Loucy (cell line): ENCODE results near the gene EPB41.

Experiments
- H2AFZ ChIP-seq: fragments of 200-600 bp; sonication (generic); 2 replicates; pipeline ENCODE4 v1.6.0; 2016; ENCODE audit warnings: antibody characterized with exemption, mild to moderate bottlenecking, low read length, moderate library complexity
- H3F3A ChIP-seq: fragments of 200-600 bp; 2 replicates; pipeline ENCODE4 v1.6.0; 2016; ENCODE audit warnings: antibody characterized with exemption, low read depth, mild to moderate bottlenecking
- H3K27me3 ChIP-seq: fragments of 200-600 bp; sonication (generic); 2 replicates; pipeline ENCODE4 v1.6.1; 2014; ENCODE audit warnings: low read length, mild to moderate bottlenecking; ENCODE audit not compliant: insufficient read depth, poor library complexity, severe bottlenecking
- H3K36me3 ChIP-seq: fragments of 200-600 bp; sonication (generic); 2 replicates; pipeline ENCODE4 v1.6.1; 2016; ENCODE audit warnings: low read length; ENCODE audit not compliant: insufficient read depth
- H3K4me1 ChIP-seq: fragments of 200-600 bp; sonication (generic); 2 replicates; pipeline ENCODE4 v1.5.1; 2014; ENCODE audit warnings: low read length, mild to moderate bottlenecking; ENCODE audit not compliant: insufficient read depth, poor library complexity, severe bottlenecking
- H3K4me2 ChIP-seq: fragments of 200-600 bp; sonication (generic); 2 replicates; pipeline ENCODE4 v1.6.0; 2014; ENCODE audit warnings: antibody characterized with exemption, low read length, low read depth, mild to moderate bottlenecking; ENCODE audit not compliant: poor library complexity, severe bottlenecking
- H3K4me3 ChIP-seq: fragments of 200-600 bp; sonication (generic); 2 replicates; pipeline ENCODE4 v1.5.1; 2014; ENCODE audit warnings: low read length, mild to moderate bottlenecking, mixed read lengths; ENCODE audit not compliant: poor library complexity, severe bottlenecking
- H3K79me2 ChIP-seq: fragments of 200-600 bp; sonication (generic); 2 replicates; pipeline ENCODE4 v1.6.1; 2014; ENCODE audit warnings: low read length; ENCODE audit not compliant: insufficient read depth
- H3K9ac ChIP-seq: fragments of 200-600 bp; sonication (generic); 2 replicates; pipeline ENCODE4 v1.6.0; 2014; ENCODE audit warnings: mild to moderate bottlenecking, low read depth, low read length, moderate library complexity; ENCODE audit not compliant: poor library complexity, severe bottlenecking
- H3K9me2 ChIP-seq: fragments of 200-600 bp; sonication (generic); replicated peaks from 2 replicates; pipeline ENCODE4 v1.6.1; 2016; ENCODE audit warnings: low read depth, low read length, mixed read lengths
- H3K9me3 ChIP-seq: fragments of 200-600 bp; sonication (generic); 2 replicates; pipeline ENCODE4 v1.6.1; 2014; ENCODE audit warnings: mild to moderate bottlenecking, antibody characterized with exemption, low read length, low read depth; ENCODE audit not compliant: insufficient read depth
- H4K20me1 ChIP-seq: fragments of 200-600 bp; sonication (generic); 2 replicates; pipeline ENCODE4 v1.6.0; 2014; ENCODE audit warnings: antibody characterized with exemption, low read length, mild to moderate bottlenecking; ENCODE audit not compliant: insufficient read depth, poor library complexity, severe bottlenecking
- EZH2phosphoT487 ChIP-seq: fragments of 200-600 bp; IDR thresholded peaks from 2 replicates; pipeline ENCODE4 v1.6.1; 2018; ENCODE audit warnings: antibody characterized with exemption, mild to moderate bottlenecking, moderate library complexity, borderline replicate concordance
- TF ChIP-seq, protein P1 (sequence below): fragments of 200-600 bp; sonication (generic); conservative IDR thresholded peaks from 2 replicates; pipeline ENCODE4 v1.5.1; 2014; ENCODE audit warnings: mild to moderate bottlenecking, antibody characterized with exemption, low read length

Gene EPB41

DNA sequence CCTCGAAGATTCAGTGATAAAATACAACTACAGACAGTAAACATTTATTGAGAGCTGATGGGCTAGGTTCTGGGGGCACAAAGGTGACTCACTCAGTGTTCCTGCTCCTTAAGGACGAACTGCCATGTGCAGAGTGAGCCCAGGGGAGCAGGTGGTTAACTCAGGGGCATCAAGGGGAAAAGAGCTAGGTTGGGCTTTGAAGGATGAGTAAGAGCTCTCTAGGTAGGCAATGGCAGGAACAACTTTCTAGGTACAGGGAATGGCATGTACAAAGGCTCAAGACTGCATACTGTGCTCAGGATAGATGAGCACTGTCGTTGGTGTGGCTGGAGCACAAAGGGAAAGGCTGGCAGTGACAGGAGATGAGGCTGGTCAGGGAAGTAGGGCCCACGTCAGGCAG, 16.6 kb upstream of the EPB41 start:
- Histone ChIP-seq H4K20me1 (no peaks in the 10 kb centered on the region), H3F3A (no peaks in the 10 kb centered on the region), H3K27me3 (no peaks in the 10 kb centered on the region), H3K4me3 (no peak overlapping the region), H2AFZ (no peak overlapping the region), H3K9me2 (no peaks in the 10 kb centered on the region), H3K79me2 (peaks cover 3% of the 10 kb centered on the region; the same call in 1 of the 2 replicates), H3K4me1 (peaks cover 19% of the 10 kb centered on the region), H3K9ac (no peak overlapping the region), H3K4me2 (peak overlapping the region; percentile 34), H3K9me3 (no peaks in the 10 kb centered on the region), H3K36me3 (no peaks in the 10 kb centered on the region)
- TF ChIP-seq, protein P1, sequence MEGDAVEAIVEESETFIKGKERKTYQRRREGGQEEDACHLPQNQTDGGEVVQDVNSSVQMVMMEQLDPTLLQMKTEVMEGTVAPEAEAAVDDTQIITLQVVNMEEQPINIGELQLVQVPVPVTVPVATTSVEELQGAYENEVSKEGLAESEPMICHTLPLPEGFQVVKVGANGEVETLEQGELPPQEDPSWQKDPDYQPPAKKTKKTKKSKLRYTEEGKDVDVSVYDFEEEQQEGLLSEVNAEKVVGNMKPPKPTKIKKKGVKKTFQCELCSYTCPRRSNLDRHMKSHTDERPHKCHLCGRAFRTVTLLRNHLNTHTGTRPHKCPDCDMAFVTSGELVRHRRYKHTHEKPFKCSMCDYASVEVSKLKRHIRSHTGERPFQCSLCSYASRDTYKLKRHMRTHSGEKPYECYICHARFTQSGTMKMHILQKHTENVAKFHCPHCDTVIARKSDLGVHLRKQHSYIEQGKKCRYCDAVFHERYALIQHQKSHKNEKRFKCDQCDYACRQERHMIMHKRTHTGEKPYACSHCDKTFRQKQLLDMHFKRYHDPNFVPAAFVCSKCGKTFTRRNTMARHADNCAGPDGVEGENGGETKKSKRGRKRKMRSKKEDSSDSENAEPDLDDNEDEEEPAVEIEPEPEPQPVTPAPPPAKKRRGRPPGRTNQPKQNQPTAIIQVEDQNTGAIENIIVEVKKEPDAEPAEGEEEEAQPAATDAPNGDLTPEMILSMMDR = no peak
- TF ChIP-seq EZH2phosphoT487 = no peak

DNA sequence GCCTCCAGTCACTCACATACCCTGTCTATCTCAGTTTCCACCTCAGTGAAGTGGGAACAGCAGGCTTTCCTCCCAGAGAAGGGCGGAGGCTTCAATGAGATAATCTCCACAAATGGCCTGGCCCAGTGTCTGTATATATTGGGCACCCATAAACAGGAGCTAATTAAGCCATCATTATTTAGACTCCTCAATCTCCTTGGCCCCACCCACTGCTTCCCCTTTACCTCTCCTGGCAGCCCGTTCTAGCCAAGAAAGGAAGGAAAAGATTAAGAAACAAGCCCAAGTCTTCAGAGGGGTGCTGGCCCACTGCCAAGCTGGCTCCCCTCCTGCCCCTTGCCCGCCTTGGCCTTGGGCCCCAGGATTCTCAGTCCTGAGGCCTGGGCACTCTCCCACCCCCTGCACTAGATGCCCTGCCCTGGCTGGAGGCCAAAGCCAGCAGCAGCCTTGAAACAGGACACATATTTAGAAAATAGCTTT, 15.9 kb upstream of the EPB41 start:
- Histone ChIP-seq H3K36me3 (no peaks in the 10 kb centered on the region), H3F3A (no peaks in the 10 kb centered on the region), H2AFZ (no peak overlapping the region), H3K79me2 (peaks cover 3% of the 10 kb centered on the region; the same call in 1 of the 2 replicates), H3K9ac (no peak overlapping the region), H3K27me3 (no peaks in the 10 kb centered on the region), H3K9me3 (no peaks in the 10 kb centered on the region), H3K4me3 (peak overlapping the region; percentile 9), H3K4me1 (peaks cover 19% of the 10 kb centered on the region), H4K20me1 (no peaks in the 10 kb centered on the region), H3K4me2 (peak overlapping the region; percentile 34), H3K9me2 (no peaks in the 10 kb centered on the region)
- no peak for TF ChIP-seq EZH2phosphoT487
- TF ChIP-seq, protein P1 = no peak

DNA sequence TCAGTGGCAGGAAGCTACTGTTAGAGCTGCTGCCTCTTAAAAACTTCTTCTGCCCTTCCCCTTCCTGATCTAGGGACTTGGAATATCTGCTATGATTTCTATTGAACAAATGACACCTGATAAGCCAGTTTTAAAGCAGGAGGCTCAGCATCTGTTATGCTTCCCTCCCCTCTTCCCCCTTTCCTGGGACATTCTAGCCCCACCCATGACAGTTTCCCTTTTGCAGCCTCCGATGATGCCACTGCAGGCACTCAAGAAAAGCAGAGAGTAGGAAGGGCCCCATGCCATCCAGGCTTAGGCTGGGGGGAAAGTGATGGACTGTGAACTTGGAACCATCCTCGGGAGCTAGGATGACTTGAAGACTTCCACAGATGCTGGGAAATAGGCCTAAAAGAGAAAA, 15.1 kb upstream of the EPB41 start:
- no peaks in the 10 kb centered on the region for H4K20me1 ChIP-seq
- no peaks in the 10 kb centered on the region for H3K36me3 ChIP-seq
- H3K79me2 ChIP-seq = peaks cover 3% of the 10 kb centered on the region; the same call in 1 of the 2 replicates
- no peak overlapping the region for H2AFZ ChIP-seq
- H3K4me1 ChIP-seq = peaks cover 19% of the 10 kb centered on the region
- peak overlapping the region; percentile 23 for H3K9ac ChIP-seq
- no peaks in the 10 kb centered on the region for H3F3A ChIP-seq
- H3K9me2 ChIP-seq = no peaks in the 10 kb centered on the region
- H3K9me3 ChIP-seq = 0 out of 2 replicates have a peak, but pooled peaks cover 2% of the 10 kb centered on the region
- peak overlapping the region; percentile 34 for H3K4me2 ChIP-seq
- no peak overlapping the region for H3K4me3 ChIP-seq
- TF ChIP-seq EZH2phosphoT487 = no peak
- TF ChIP-seq, protein P1 = no peak
- no peaks in the 10 kb centered on the region for H3K27me3 ChIP-seq
